ENCODE data around the gene CD36.

The CD36 gene

GRCh38 chr7:80629023-80629422, 9.4 kb upstream of the CD36 start:
- DNase-seq, result no peak

GRCh38 chr7:80630608-80631405, 7.6 kb upstream of the CD36 start:
- DNase-seq, result no peak

GRCh38 chr7:80631421-80631820, 7.0 kb upstream of the CD36 start:
- no peak for DNase-seq

GRCh38 chr7:80632139-80632538, 6.3 kb upstream of the CD36 start:
- DNase-seq, result peak; percentile 24

GRCh38 chr7:80632819-80633218, 5.6 kb upstream of the CD36 start:
- DNase-seq, result no peak

GRCh38 chr7:80634505-80634904, 3.9 kb upstream of the CD36 start:
- peak; percentile 92 for DNase-seq

GRCh38 chr7:80635533-80635932, 2.9 kb upstream of the CD36 start:
- no peak for DNase-seq

- DNase-seq, result no peak
Observed at GRCh38 chr7:80635998-80636397, 2.4 kb upstream of the CD36 start.

GRCh38 chr7:80636709-80637108, 1.7 kb upstream of the CD36 start:
- no peak for DNase-seq

GRCh38 chr7:80637454-80637853, 988 bp upstream of the CD36 start:
- DNase-seq, result no peak

GRCh38 chr7:80639011-80639410, 569 bp downstream of the CD36 start:
- no peak for DNase-seq

GRCh38 chr7:80640846-80641245, 2.4 kb downstream of the CD36 start:
- DNase-seq, result peak; percentile 57

GRCh38 chr7:80641548-80641947, 3.1 kb downstream of the CD36 start:
- no peak for DNase-seq

GRCh38 chr7:80642871-80643270, 4.4 kb downstream of the CD36 start:
- DNase-seq, result peak; percentile 35

- peak; percentile 31 for DNase-seq
Observed at GRCh38 chr7:80643336-80643915, 5.0 kb downstream of the CD36 start.

- DNase-seq, result no peak
Observed at GRCh38 chr7:80644054-80644453, 5.6 kb downstream of the CD36 start.

- no peak for DNase-seq
Observed at GRCh38 chr7:80646083-80646865, 7.8 kb downstream of the CD36 start.

GRCh38 chr7:80647436-80647835, 9.0 kb downstream of the CD36 start:
- DNase-seq, result no peak

GRCh38 chr7:80648031-80648600, 9.7 kb downstream of the CD36 start:
- DNase-seq, result no peak

- DNase-seq, result no peak
Observed at GRCh38 chr7:80649011-80649410, 10.6 kb downstream of the CD36 start.

- DNase-seq, result no peak
Observed at GRCh38 chr7:80650030-80650429, 11.6 kb downstream of the CD36 start.

- DNase-seq, result no peak
Observed at GRCh38 chr7:80651471-80651870, 13.0 kb downstream of the CD36 start.

- no peak for DNase-seq
Observed at GRCh38 chr7:80653244-80653643, 14.8 kb downstream of the CD36 start.

Data from suppressor macrophage treated with lipopolysaccharide for 4 hours (primary cell).